Activated naive CD4-positive, alpha-beta T cell treated with anti-CD3 and anti-CD28 coated beads for 36 hours (primary cell): ENCODE results near the gene ACER1. TPM values are rescaled to one million over a fixed set of nuclear protein-coding genes. Genes with fewer than 3 reads are reported as not detected.
"Not testable (repeated sequence)": the region's sequence is repeated elsewhere in the genome, so short reads cannot be mapped to it uniquely, and the experiment has no call there.

Experiments
- CTCF ChIA-PET: fragments of 350-600 bp; sonication (Branson Sonifier 250); formaldehyde crosslinking; loops from one replicate; lab custom pipeline; 2021; ENCODE audit warnings: antibody characterized with exemption; lab: Charles Lee
- DNase-seq: peaks from one replicate; pipeline ENCODE4 v3.0.0-alpha.2; 2020
- H3K27ac Mint-ChIP-seq: one replicate; pipeline ENCODE4 v1.8.0; 2021; ENCODE audit warnings: mild to moderate bottlenecking, mixed read lengths
- H3K27me3 Mint-ChIP-seq: one replicate; pipeline ENCODE4 v1.8.0; 2021; ENCODE audit warnings: low read depth, mixed read lengths
- H3K36me3 Mint-ChIP-seq: one replicate; pipeline ENCODE4 v1.8.0; 2021; ENCODE audit warnings: low read depth, mixed read lengths
- H3K4me1 Mint-ChIP-seq: one replicate; pipeline ENCODE4 v1.8.0; 2021; ENCODE audit warnings: low read depth, mixed read lengths
- H3K4me3 Mint-ChIP-seq: one replicate; pipeline ENCODE4 v1.8.0; 2021; ENCODE audit warnings: mild to moderate bottlenecking, moderate library complexity, mixed read lengths
- H3K9me3 Mint-ChIP-seq: one replicate; pipeline ENCODE4 v1.8.0; 2021; ENCODE audit warnings: mixed read lengths
- intact Hi-C: fragments of 100-400 bp; cut with micrococcal nuclease; formaldehyde crosslinking; loops from one replicate; pipeline ENCODE4 v1.15.1; 2023
- total RNA-seq, 2 experiments: library from RNA; stranded (reverse); gene quantifications; one replicate each; pipeline ENCODE4 v1.2.3, GENCODE V29; 2021

Gene ACER1
- total RNA-seq, 2 experiments from 2014 or later = not detected

DNA sequence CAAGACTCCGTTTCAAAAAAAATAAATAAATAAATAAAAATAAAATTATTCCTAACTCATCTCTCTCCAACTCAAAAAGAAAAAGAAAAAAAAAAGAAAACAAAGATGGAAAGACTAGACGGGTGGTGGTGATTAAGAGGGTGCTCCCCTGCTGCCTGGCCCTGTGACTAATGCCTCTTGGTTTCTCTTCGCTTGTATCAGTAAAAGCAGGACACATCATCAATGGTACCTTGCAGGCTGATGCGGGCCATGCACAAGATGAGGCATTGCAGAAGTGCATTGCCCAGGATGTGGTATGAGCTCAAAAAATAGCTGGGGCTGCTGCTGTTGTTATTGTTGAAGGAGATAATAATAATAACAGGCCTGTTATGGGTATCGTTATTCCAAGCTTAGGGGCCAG is 14.6 kb downstream of the ACER1 start:
- Mint-ChIP-seq H3K27me3 (no peaks in the 10 kb centered on the region), H3K9me3 (no peaks in the 10 kb centered on the region), H3K36me3 (no peaks in the 10 kb centered on the region), H3K4me3 (no peak overlapping the region), H3K4me1 (no peaks in the 10 kb centered on the region), H3K27ac (no peak overlapping the region)
- CTCF ChIA-PET = no interaction called here
- peak; percentile 49 for DNase-seq
- intact Hi-C loops = no loop called here

DNA sequence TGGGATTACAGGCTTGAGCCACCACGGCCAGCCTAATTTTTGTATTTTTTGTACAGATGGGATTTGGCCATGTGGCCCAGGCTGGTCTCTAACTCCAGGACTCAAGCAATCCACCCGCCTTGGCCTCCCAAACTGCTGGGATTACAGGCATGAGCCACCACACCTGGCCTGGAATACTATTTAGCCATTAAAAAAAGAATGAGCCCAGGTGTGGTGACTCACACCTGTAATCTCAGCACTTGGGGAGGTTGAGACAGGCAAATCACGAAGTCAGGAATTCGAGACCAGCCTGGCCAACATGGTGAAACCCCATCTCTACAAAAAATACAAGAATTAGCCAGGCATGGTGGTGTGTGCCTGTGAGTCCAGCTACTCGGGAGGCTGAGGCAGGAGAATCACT is 17.8 kb downstream of the ACER1 start:
- H3K36me3 Mint-ChIP-seq, H3K4me3 Mint-ChIP-seq, H3K4me1 Mint-ChIP-seq, H3K27ac Mint-ChIP-seq, DNase-seq, H3K27me3 Mint-ChIP-seq, intact Hi-C loops, H3K9me3 Mint-ChIP-seq: not testable (repeated sequence)
- CTCF ChIA-PET = interaction anchor here (1.2 kb wide), 1 partner anchor 15 kb away, joined by 3 read pairs; no protein-coding TSS in a partner anchor

DNA sequence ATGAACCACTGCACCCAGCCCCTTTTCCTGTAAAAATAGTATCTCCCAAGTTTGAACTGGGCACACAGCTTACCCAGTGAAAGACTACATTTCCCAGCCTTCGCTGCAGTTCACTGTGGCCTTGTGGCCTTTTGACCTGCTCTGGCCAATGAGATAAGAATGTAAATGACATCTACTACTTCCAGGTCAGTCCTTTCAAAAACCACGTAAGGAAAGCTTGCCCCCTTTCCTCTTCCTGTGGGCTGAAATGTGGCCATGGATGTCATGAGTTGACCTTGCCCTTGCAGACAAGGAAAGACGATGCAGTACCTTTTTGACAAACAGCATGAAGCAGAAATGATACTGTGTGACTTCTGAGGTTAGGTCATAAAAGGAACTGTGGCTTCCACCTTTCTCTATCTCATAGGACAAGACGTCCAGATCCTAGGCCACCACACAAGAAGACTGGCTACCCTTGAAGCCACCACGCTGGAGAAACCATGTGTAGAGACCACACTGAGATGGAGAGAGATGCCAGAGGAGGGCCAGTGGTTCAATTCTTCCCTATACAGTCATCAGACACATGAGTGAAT is 19.9 kb downstream of the ACER1 start:
- H3K36me3 Mint-ChIP-seq = no peaks in the 10 kb centered on the region
- H3K9me3 Mint-ChIP-seq = no peaks in the 10 kb centered on the region
- no peak for DNase-seq
- H3K27ac Mint-ChIP-seq = no peak overlapping the region
- CTCF ChIA-PET = interaction anchor here (1.2 kb wide), 1 partner anchor 13 kb away, joined by 4 read pairs; no protein-coding TSS in a partner anchor
- no peaks in the 10 kb centered on the region for H3K4me1 Mint-ChIP-seq
- H3K4me3 Mint-ChIP-seq = no peak overlapping the region
- H3K27me3 Mint-ChIP-seq = no peaks in the 10 kb centered on the region
- intact Hi-C loops = no loop called here

DNA sequence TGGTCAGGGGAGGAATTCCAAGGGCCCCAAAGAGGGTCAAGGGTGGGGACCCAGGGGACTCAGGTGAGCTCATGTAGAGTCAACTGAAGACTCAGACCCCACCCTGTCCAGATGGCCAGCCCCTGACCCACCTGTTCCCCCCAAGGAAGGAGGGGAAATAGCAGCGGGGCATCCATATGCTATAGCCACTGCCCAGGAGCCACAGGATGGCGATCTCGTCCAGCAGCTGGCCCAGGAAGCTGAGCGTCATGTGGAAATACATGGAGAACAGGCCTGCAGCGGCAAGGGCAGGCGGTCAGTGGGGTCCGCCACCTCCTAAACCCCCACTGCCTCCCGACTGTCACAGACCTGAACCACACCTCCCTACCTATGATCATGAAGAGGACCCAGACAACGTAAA is 21.4 kb downstream of the ACER1 start:
- CTCF ChIA-PET = no interaction called here
- no peaks in the 10 kb centered on the region for H3K4me1 Mint-ChIP-seq
- intact Hi-C loops = no loop called here

DNA sequence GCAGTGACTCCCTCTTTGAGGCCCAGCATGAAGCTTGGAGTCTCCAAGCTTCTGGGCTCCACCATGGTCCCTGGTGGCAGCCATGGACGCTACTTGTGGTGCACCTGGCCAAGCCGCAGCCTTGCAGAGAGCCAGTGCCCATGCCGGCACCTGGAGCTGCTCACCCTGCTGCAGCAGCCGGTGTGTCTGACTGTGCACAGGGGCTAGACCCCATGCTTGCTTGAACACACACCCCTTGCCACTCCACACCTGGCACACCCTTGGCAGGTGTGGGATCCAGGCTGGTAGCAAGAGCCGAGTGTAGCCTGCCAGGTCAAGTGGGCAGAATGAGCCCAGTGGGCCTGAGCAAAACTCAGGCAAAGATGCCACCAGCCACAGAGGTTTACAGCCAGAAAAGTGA is 35.0 kb downstream of the ACER1 start:
- Mint-ChIP-seq H3K36me3 (peaks cover 4% of the 10 kb centered on the region), H3K4me1 (no peaks in the 10 kb centered on the region)
- CTCF ChIA-PET = interaction anchor here (0.9 to 2.5 kb wide), 2 partner anchors 9 to 80 kb away, joined by 5 to 18 read pairs; no protein-coding TSS in a partner anchor

More for the DNA sequence above, 21.4 kb downstream of the ACER1 start:
- H3K27ac Mint-ChIP-seq = no peak overlapping the region
- H3K27me3 Mint-ChIP-seq = no peaks in the 10 kb centered on the region
- no peaks in the 10 kb centered on the region for H3K36me3 Mint-ChIP-seq
- H3K9me3 Mint-ChIP-seq = no peaks in the 10 kb centered on the region
- peak; percentile 12 for DNase-seq
- no peak overlapping the region for H3K4me3 Mint-ChIP-seq

DNA sequence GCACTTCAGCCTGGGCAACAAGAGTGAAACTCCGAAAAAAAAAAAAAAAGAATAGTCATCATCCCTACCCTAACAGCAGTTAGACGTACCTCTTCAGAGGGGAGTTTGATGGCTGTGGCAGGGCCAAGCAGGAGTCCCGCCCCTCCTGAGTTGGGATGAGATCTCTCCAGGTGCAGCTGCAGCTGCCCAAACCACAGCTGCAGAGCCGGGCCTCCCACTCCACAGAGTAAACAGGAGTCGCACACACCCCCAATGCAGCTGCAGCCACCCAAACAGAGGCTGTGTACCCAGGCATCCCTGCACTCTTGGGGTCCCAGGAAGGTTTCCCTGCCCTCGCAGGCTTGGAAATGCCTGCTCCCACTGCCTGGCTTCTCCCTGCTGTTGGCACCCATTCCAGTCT is 36.2 kb downstream of the ACER1 start:
- no peak overlapping the region for H3K27ac Mint-ChIP-seq
- no peak overlapping the region for H3K4me3 Mint-ChIP-seq
- H3K4me1 Mint-ChIP-seq = no peaks in the 10 kb centered on the region
- peaks cover 4% of the 10 kb centered on the region for H3K36me3 Mint-ChIP-seq
- intact Hi-C loops = loop anchor here (5.0 kb wide), 1 partner anchor 250 kb away; no protein-coding TSS in a partner anchor
- CTCF ChIA-PET = interaction anchor here (1.0 kb wide), 1 partner anchor 11 kb away, joined by 6 read pairs; no protein-coding TSS in a partner anchor
- H3K27me3 Mint-ChIP-seq = no peaks in the 10 kb centered on the region
- no peak for DNase-seq
- peaks cover 15% of the 10 kb centered on the region for H3K9me3 Mint-ChIP-seq

More for the DNA sequence above, 35.0 kb downstream of the ACER1 start:
- no peak for DNase-seq
- no peaks in the 10 kb centered on the region for H3K27me3 Mint-ChIP-seq
- peaks cover 7% of the 10 kb centered on the region for H3K9me3 Mint-ChIP-seq
- H3K27ac Mint-ChIP-seq = no peak overlapping the region
- no peak overlapping the region for H3K4me3 Mint-ChIP-seq
- intact Hi-C loops = loop anchor here (2.0 to 5.0 kb wide), 3 partner anchors 80 to 251 kb away; no protein-coding TSS in a partner anchor

DNA sequence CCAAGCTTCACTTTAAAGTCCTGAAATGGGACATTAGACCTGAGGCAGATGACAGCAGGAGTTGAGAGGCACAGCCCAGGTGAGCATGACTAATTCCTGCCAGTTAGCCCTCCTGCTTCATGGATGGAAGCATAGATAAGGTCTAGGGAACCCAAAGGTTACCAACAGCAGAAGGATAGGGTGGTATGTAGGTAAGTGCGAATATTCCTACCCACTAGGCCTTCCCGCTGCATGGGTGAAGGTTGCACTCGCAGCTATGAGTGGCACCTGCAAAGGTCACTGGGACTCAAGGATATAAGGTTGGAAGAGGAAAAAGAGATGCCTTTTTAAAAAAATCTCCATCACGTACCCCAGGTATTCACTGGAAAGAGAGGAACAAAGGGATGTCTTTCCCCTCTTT is 41.4 kb downstream of the ACER1 start:
- no peak for DNase-seq
- H3K27ac Mint-ChIP-seq = no peak overlapping the region
- CTCF ChIA-PET = no interaction called here
- peaks cover 21% of the 10 kb centered on the region for H3K36me3 Mint-ChIP-seq
- peaks cover 47% of the 10 kb centered on the region for H3K9me3 Mint-ChIP-seq
- H3K4me3 Mint-ChIP-seq = no peak overlapping the region
- H3K4me1 Mint-ChIP-seq = no peaks in the 10 kb centered on the region
- no peaks in the 10 kb centered on the region for H3K27me3 Mint-ChIP-seq
- intact Hi-C loops = no loop called here

DNA sequence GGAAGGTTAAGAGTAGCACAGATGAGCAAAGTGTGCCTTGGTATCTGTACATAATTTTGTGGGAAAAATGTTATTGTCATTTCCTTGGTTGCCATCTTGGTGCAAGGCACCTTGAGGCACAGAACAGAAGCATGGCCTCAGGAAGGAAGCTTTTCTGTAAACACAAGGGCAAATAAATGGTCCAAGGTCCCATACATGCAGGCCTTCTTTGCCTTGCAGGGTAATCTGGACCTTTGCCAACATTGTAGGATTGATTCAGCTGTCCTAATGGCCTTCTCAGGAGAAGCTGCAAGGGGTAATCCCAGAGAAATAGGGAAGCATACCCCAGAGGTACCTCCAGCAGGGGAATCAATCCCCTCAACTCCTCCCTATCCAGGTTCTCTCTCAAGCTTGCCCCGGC is 44.7 kb downstream of the ACER1 start:
- intact Hi-C loops = no loop called here
- no peak overlapping the region for H3K4me3 Mint-ChIP-seq
- no peak overlapping the region for H3K27ac Mint-ChIP-seq
- H3K4me1 Mint-ChIP-seq = no peaks in the 10 kb centered on the region
- H3K36me3 Mint-ChIP-seq = peaks cover 17% of the 10 kb centered on the region
- CTCF ChIA-PET = interaction anchor here (0.6 to 3.4 kb wide), 2 partner anchors 11 to 298 kb away, joined by 3 to 18 read pairs; no protein-coding TSS in a partner anchor
- no peak for DNase-seq
- H3K27me3 Mint-ChIP-seq = no peaks in the 10 kb centered on the region
- peaks cover 46% of the 10 kb centered on the region for H3K9me3 Mint-ChIP-seq

DNA sequence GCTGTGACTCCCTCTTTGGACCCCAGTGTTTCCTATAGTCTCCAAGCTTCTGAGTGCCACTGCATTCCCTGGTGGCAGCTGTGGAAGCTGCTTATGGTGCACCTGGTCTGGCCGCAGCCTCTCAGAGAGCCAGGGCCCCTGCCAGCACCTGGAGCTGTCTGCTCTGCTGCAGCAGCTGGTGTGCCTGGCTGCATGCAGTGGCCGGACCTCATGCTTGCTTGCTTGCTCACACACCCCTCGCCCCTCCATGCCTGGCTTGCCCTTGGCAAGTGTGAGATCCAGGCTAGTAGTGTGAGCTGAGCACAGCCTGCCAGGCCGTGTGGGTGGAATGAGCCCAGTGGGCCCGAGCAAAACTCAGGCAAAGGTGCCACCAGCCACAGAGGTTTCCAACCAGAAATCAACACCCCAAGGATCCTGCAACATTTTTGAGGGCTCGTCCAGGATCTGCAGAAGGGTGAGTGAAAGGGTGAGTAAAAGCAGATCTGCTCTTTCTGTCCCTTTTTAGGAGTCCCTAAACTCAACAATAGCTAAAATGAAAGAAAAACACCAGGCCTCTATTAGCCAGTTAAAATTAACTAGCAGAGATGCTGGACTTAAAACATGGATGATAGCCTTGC is 46.0 kb downstream of the ACER1 start:
- CTCF ChIA-PET = interaction anchor here (0.6 to 3.4 kb wide), 3 partner anchors 12 to 630 kb away, joined by 3 to 18 read pairs (median 4); no protein-coding TSS in a partner anchor
- DNase-seq = peak; percentile 34
- intact Hi-C loops = no loop called here
- H3K27me3 Mint-ChIP-seq = no peaks in the 10 kb centered on the region
- H3K4me1 Mint-ChIP-seq = no peaks in the 10 kb centered on the region
- H3K27ac Mint-ChIP-seq = no peak overlapping the region
- no peak overlapping the region for H3K4me3 Mint-ChIP-seq
- H3K9me3 Mint-ChIP-seq = peaks cover 40% of the 10 kb centered on the region
- H3K36me3 Mint-ChIP-seq = peaks cover 17% of the 10 kb centered on the region

DNA sequence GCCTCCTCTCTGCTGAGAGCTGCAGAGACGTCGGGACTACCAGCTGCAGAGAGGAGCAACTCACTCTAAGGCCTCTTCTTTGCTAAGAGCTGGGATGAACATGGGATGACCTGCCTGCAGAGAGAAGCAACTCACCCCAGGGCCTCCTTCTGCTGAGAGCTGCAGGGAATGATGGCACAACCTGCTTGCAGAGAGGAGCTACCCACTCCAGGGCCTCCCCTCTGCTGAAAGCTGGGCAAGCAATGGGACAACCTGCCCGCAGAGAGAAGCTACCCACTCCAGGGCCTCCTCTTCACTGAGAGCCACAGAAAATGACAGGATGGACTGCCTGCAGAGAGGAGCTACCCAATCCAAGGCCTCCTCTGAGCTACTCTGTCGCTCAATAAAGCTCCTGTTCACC is 46.7 kb downstream of the ACER1 start:
- no peak overlapping the region for H3K4me3 Mint-ChIP-seq
- no peaks in the 10 kb centered on the region for H3K4me1 Mint-ChIP-seq
- H3K27ac Mint-ChIP-seq = no peak overlapping the region
- CTCF ChIA-PET = interaction anchor here (0.6 to 1.2 kb wide), 3 partner anchors 13 to 630 kb away, joined by 3 to 5 read pairs (median 4); no protein-coding TSS in a partner anchor
- H3K27me3 Mint-ChIP-seq = no peaks in the 10 kb centered on the region
- intact Hi-C loops = no loop called here
- H3K9me3 Mint-ChIP-seq = peaks cover 33% of the 10 kb centered on the region
- peak; percentile 15 for DNase-seq
- peaks cover 13% of the 10 kb centered on the region for H3K36me3 Mint-ChIP-seq

DNA sequence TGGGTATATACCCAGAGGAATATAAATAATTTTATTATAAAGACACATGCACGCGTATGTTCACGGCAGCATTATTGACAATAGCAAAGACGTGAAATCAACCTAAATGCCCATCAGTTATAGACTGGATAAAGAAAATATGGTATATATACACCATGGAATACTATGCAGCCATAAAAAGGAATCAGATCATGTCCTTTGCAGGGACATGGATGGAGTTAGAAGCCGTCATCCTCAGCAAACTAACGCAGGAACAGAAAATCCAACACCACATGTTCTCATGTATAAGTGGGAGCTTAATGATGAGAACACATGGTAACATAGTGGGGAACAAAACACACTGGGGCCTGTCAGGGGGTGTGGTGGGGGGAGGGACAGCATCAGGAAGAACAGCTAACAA is 51.0 kb downstream of the ACER1 start:
- H3K27me3 Mint-ChIP-seq, H3K9me3 Mint-ChIP-seq, H3K36me3 Mint-ChIP-seq, CTCF ChIA-PET, H3K4me3 Mint-ChIP-seq, DNase-seq, H3K27ac Mint-ChIP-seq: not testable (repeated sequence)
- intact Hi-C loops = loop anchor here (5.0 kb wide), 1 partner anchor 90 kb away; the partner anchor contains the start of gene ALKBH7
- peaks cover 17% of the 10 kb centered on the region for H3K4me1 Mint-ChIP-seq

DNA sequence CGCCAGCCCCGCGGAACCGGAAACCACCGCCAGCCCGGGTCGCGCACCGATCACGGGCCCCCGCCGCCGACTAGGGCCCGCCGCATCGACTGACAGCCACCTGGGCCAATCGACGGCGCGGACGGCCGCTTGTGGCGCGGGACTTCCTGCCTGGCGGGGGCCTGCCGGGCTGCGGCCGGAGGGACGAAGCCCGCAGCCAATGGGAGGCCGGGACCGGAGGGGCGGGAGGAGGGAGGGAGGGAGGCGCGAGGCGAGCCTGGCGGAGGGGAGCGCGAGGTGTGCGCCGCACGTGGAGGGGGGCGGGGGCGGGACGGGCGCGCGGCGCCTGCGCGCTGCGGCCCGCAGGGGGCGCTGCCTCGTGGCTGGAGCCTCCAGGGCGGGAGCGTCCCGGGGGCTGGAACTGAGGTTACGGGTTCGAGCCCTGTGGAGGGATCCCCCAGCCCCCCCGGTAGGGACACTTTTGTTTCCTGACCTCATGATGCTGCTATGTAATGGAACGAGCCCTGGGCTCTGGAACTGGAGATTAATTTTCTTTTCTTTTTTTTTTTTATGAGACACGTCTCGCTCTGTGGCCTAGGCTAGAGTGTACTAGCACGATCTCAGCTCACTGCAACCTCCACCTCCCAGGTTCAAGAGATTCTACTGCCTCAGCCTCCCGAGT is 53.4 kb downstream of the ACER1 start, which contains the start of gene MLLT1:
Gene MLLT1 (minus strand): TSS at position 45 of the 661 bp plus-strand sequence. CDS start 191 bp downstream, outside the sequence.
- H3K9me3 Mint-ChIP-seq = no peaks in the 10 kb centered on the region
- H3K36me3 Mint-ChIP-seq = peaks cover 6% of the 10 kb centered on the region
- no peaks in the 10 kb centered on the region for H3K27me3 Mint-ChIP-seq
- peak; percentile 97 for DNase-seq
- H3K4me1 Mint-ChIP-seq = peaks cover 33% of the 10 kb centered on the region
- peak within 1 kb of the TSS; percentile 87 for H3K27ac Mint-ChIP-seq
- intact Hi-C loops = loop anchor here (1.0 to 10.0 kb wide), 3 partner anchors 92 to 225 kb away; partner anchors contain the start of genes ALKBH7 and TUBB4A
- CTCF ChIA-PET = no interaction called here
- peak within 1 kb of the TSS; percentile 94 for H3K4me3 Mint-ChIP-seq
